RPMI7951 (cell line): ENCODE measurements around the gene DIPK1C. TPM values are rescaled to one million over a fixed set of nuclear protein-coding genes. Genes with fewer than 3 reads are reported as not detected.

Source experiments
- DNase-seq: peaks from one replicate; pipeline ENCODE4 v3.0.0-alpha.2; 2012; ENCODE audit warnings: low read depth
- total RNA-seq: library from RNA; depleted of rRNA; stranded (reverse); fragments of >200 nt; shearing (Covaris generic); gene quantifications from 2 replicates; pipeline ENCODE4 v1.2.3, GENCODE V29; 2014

The DIPK1C gene
- total RNA-seq, 1 experiment from 2014 or later: not detected

- DNase-seq: no peak
These were observed 6.0 kb downstream of the DIPK1C start for GRCh38 chr18:74451148-74451547.

- DNase-seq: no peak
These were observed 6.5 kb downstream of the DIPK1C start for GRCh38 chr18:74450626-74451025.

GRCh38 chr18:74447404-74448152 lies 9.5 kb downstream of the DIPK1C start:
- no peak for DNase-seq

- no peak for DNase-seq
These were observed 10.3 kb downstream of the DIPK1C start for GRCh38 chr18:74446631-74447403.

- DNase-seq: no peak
These were observed 10.9 kb downstream of the DIPK1C start for GRCh38 chr18:74446178-74446577.

GRCh38 chr18:74445585-74445984 lies 11.5 kb downstream of the DIPK1C start:
- DNase-seq: no peak

GRCh38 chr18:74444104-74444503 lies 13.0 kb downstream of the DIPK1C start:
- no peak for DNase-seq

- DNase-seq: no peak
These were observed 16.2 kb downstream of the DIPK1C start for GRCh38 chr18:74440808-74441427.

- DNase-seq: no peak
These were observed 19.0 kb downstream of the DIPK1C start for GRCh38 chr18:74438091-74438490.

- DNase-seq: no peak
These were observed 20.8 kb downstream of the DIPK1C start for GRCh38 chr18:74436158-74436769.

GRCh38 chr18:74435740-74436139 lies 21.4 kb downstream of the DIPK1C start:
- DNase-seq: no peak

- DNase-seq: no peak
These were observed 22.6 kb downstream of the DIPK1C start for GRCh38 chr18:74434466-74434865.

GRCh38 chr18:74430806-74431571 lies 26.1 kb downstream of the DIPK1C start:
- no peak for DNase-seq

- no peak for DNase-seq
These were observed 26.9 kb downstream of the DIPK1C start for GRCh38 chr18:74430231-74430630.

- DNase-seq: no peak
These were observed 28.0 kb downstream of the DIPK1C start for GRCh38 chr18:74429096-74429495.

- no peak for DNase-seq
These were observed 29.5 kb downstream of the DIPK1C start for GRCh38 chr18:74427442-74428112.

- no peak for DNase-seq
These were observed 31.2 kb downstream of the DIPK1C start for GRCh38 chr18:74425876-74426275.

GRCh38 chr18:74425161-74425560 lies 31.9 kb downstream of the DIPK1C start:
- no peak for DNase-seq

GRCh38 chr18:74422541-74422940 lies 34.6 kb downstream of the DIPK1C start:
- DNase-seq: no peak

GRCh38 chr18:74420926-74421325 lies 36.2 kb downstream of the DIPK1C start:
- DNase-seq: no peak

GRCh38 chr18:74420481-74420880 lies 36.6 kb downstream of the DIPK1C start:
- no peak for DNase-seq
